Activated CD4-positive, alpha-beta T cell treated with anti-CD3 and anti-CD28 coated beads for 1 hour (primary cell): ENCODE data around the gene FKTN.

Experiments
- DNase-seq: peaks from one replicate; pipeline ENCODE4 v3.0.0-alpha.2; 2020

The FKTN gene

GRCh38 chr9:105679257-105680022 lies 121.5 kb downstream of the FKTN start:
- no peak for DNase-seq

- DNase-seq, result no peak
Measured at GRCh38 chr9:105681313-105681712, 123.4 kb downstream of the FKTN start.

GRCh38 chr9:105681724-105682123 lies 123.8 kb downstream of the FKTN start:
- no peak for DNase-seq

- no peak for DNase-seq
Measured at GRCh38 chr9:105683688-105684275, 125.9 kb downstream of the FKTN start.

- no peak for DNase-seq
Measured at GRCh38 chr9:105686936-105687335, 129.0 kb downstream of the FKTN start.
